ENCODE data around the gene DNAH5.

Gene DNAH5, protein sequence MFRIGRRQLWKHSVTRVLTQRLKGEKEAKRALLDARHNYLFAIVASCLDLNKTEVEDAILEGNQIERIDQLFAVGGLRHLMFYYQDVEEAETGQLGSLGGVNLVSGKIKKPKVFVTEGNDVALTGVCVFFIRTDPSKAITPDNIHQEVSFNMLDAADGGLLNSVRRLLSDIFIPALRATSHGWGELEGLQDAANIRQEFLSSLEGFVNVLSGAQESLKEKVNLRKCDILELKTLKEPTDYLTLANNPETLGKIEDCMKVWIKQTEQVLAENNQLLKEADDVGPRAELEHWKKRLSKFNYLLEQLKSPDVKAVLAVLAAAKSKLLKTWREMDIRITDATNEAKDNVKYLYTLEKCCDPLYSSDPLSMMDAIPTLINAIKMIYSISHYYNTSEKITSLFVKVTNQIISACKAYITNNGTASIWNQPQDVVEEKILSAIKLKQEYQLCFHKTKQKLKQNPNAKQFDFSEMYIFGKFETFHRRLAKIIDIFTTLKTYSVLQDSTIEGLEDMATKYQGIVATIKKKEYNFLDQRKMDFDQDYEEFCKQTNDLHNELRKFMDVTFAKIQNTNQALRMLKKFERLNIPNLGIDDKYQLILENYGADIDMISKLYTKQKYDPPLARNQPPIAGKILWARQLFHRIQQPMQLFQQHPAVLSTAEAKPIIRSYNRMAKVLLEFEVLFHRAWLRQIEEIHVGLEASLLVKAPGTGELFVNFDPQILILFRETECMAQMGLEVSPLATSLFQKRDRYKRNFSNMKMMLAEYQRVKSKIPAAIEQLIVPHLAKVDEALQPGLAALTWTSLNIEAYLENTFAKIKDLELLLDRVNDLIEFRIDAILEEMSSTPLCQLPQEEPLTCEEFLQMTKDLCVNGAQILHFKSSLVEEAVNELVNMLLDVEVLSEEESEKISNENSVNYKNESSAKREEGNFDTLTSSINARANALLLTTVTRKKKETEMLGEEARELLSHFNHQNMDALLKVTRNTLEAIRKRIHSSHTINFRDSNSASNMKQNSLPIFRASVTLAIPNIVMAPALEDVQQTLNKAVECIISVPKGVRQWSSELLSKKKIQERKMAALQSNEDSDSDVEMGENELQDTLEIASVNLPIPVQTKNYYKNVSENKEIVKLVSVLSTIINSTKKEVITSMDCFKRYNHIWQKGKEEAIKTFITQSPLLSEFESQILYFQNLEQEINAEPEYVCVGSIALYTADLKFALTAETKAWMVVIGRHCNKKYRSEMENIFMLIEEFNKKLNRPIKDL (N-terminal part only)

GRCh38 chr5:13944560-13945199 is at the start of gene DNAH5:
DNAH5 (minus strand) TSS chr5:13944688; CDS start chr5:13944438, 250 bp downstream.
- H3K36me3 Mint-ChIP-seq (ENCODE audit: low read depth) = no peaks in the 10 kb centered on the region
- H3K4me1 Mint-ChIP-seq = peaks cover 6% of the 10 kb centered on the region
- H3K4me3 Mint-ChIP-seq = no peak within 1 kb of the TSS
- peaks cover under 1% of the 10 kb centered on the region for H3K27me3 Mint-ChIP-seq (ENCODE audit: low read depth, poor library complexity)
- DNase-seq = no peak
- no peaks in the 10 kb centered on the region for H3K9me3 Mint-ChIP-seq
- no peak within 1 kb of the TSS for H3K27ac Mint-ChIP-seq
- TF ChIP-seq, protein P1, sequence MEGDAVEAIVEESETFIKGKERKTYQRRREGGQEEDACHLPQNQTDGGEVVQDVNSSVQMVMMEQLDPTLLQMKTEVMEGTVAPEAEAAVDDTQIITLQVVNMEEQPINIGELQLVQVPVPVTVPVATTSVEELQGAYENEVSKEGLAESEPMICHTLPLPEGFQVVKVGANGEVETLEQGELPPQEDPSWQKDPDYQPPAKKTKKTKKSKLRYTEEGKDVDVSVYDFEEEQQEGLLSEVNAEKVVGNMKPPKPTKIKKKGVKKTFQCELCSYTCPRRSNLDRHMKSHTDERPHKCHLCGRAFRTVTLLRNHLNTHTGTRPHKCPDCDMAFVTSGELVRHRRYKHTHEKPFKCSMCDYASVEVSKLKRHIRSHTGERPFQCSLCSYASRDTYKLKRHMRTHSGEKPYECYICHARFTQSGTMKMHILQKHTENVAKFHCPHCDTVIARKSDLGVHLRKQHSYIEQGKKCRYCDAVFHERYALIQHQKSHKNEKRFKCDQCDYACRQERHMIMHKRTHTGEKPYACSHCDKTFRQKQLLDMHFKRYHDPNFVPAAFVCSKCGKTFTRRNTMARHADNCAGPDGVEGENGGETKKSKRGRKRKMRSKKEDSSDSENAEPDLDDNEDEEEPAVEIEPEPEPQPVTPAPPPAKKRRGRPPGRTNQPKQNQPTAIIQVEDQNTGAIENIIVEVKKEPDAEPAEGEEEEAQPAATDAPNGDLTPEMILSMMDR (IDR thresholded peaks at IDR 0.05) = no peak

DNA sequence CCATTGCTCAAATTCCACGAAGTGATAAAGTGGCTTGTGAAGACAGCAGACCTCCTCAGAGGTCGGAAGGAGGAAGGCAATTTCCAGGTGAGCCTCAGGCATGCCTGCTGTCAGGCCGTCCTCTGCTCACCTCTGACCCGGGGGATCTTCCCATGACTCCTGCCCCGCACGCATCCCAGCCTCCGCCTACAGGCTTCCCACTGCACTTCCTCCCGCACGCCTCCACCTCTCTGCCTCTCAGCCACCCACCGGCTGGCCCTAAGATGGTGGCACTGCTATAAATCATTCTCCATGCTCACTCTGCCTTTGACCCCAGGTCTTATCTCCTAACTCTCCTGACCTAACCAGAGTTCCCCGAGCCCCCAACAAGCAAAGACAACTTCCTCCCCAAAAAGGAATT is 49.4 kb upstream of the DNAH5 start:
- H3K36me3 Mint-ChIP-seq (ENCODE audit: low read depth) = peaks cover 5% of the 10 kb centered on the region
- H3K27me3 Mint-ChIP-seq (ENCODE audit: low read depth, poor library complexity) = peaks cover 13% of the 10 kb centered on the region
- TF ChIP-seq, protein P1 (IDR thresholded peaks at IDR 0.05) = no peak
- H3K4me3 Mint-ChIP-seq = no peak overlapping the region
- H3K27ac Mint-ChIP-seq = no peak overlapping the region
- peaks cover 27% of the 10 kb centered on the region for H3K9me3 Mint-ChIP-seq
- DNase-seq = no peak
- peaks cover 19% of the 10 kb centered on the region for H3K4me1 Mint-ChIP-seq

- TF ChIP-seq, protein P1 (IDR thresholded peaks at IDR 0.05) = no peak
- no peak for DNase-seq
- peaks cover 13% of the 10 kb centered on the region for H3K27me3 Mint-ChIP-seq (ENCODE audit: low read depth, poor library complexity)
- H3K9me3 Mint-ChIP-seq = peaks cover 16% of the 10 kb centered on the region
- H3K4me3 Mint-ChIP-seq = no peak overlapping the region
- H3K4me1 Mint-ChIP-seq = peaks cover 19% of the 10 kb centered on the region
- no peak overlapping the region for H3K27ac Mint-ChIP-seq
- peaks cover 5% of the 10 kb centered on the region for H3K36me3 Mint-ChIP-seq (ENCODE audit: low read depth)
These were observed 48.3 kb upstream of the DNAH5 start for GRCh38 chr5:13992795-13993194.

DNA sequence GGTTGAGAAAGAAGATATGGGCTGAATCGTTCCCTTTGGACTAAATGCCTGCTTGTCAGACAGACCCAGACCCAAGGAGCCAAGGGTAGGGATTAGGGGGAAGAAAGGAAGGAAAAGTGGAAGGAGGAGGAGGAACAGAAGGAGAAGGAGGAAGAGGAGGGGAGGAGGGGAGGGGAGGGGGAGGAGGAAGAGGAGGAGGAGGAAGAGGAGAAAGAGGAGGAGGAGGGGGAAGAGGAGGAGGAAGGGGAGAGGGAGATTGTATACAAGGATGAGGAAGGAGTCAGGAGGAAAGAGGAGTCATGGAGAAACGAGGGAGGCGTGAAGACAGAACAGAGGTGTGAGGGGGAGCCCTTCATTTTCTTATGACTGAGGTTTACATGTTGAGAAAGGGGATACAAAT is 46.9 kb upstream of the DNAH5 start:
- H3K4me1 Mint-ChIP-seq = peaks cover 19% of the 10 kb centered on the region
- no peak overlapping the region for H3K27ac Mint-ChIP-seq
- peaks cover 4% of the 10 kb centered on the region for H3K9me3 Mint-ChIP-seq
- H3K4me3 Mint-ChIP-seq = no peak overlapping the region
- TF ChIP-seq, protein P1 (IDR thresholded peaks at IDR 0.05) = no peak
- no peak for DNase-seq
- no peaks in the 10 kb centered on the region for H3K36me3 Mint-ChIP-seq (ENCODE audit: low read depth)
- H3K27me3 Mint-ChIP-seq (ENCODE audit: low read depth, poor library complexity) = peaks cover 17% of the 10 kb centered on the region

DNA sequence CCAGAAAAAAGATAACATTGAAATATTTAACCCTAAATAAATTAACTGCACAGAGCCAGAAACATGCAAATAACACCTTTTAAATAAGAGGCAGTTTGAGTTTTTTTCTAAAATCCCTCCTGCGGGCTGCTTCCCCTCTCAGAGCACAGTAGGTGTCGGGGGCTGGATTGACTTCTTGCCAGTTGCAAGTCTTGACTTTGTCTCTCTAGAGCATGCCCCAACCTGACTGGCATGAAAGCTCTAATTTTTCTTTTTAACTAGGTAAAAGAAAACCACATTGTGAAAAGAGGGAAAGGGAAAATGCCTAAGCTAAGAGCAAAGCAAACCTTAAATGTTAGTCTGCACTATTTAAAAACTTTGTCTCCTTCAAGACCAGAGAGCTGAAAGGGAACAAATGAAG is 46.4 kb upstream of the DNAH5 start:
- TF ChIP-seq, protein P1 (IDR thresholded peaks at IDR 0.05) = no peak
- Mint-ChIP-seq H3K4me1 (peaks cover 19% of the 10 kb centered on the region), H3K9me3 (no peaks in the 10 kb centered on the region), H3K27ac (peak overlapping the region; percentile 75), H3K4me3 (no peak overlapping the region), H3K36me3 (ENCODE audit: low read depth) (no peaks in the 10 kb centered on the region), H3K27me3 (ENCODE audit: low read depth, poor library complexity) (peaks cover 20% of the 10 kb centered on the region)
- DNase-seq = no peak
